ENCODE results near the gene TEX261. TPM values are rescaled to one million over a fixed set of nuclear protein-coding genes. Genes with fewer than 3 reads are reported as not detected.

TEX261 gene
- total and polyA plus RNA-seq, 8 donors: 45.8 to 72.3 (median 57.7) TPM

- DNase-seq (no peak), ATAC-seq (no peak)
- intact Hi-C loops (cut with DNase I): no loop called here
- Histone ChIP-seq H3K27ac (no peak overlapping the region), H3K4me3 (no peak overlapping the region), H3K36me3 (no peaks in the 10 kb centered on the region), H3K9me3 (no peaks in the 10 kb centered on the region), H3K4me1 (peaks cover 0 to 6% of the 10 kb centered on the region in 2 donors), H3K27me3 (peaks cover 4 to 67% of the 10 kb centered on the region in 2 donors)
- no peak for TF ChIP-seq CTCF (IDR thresholded peaks at IDR 0.05)
Measured at GRCh38 chr2:70959851-70960832, 34.5 kb downstream of the TEX261 start.

GRCh38 chr2:70959271-70959761, 35.4 kb downstream of the TEX261 start:
- ATAC-seq (no peak), DNase-seq (no peak)
- intact Hi-C loops (cut with DNase I): no loop called here
- peaks cover 4 to 67% of the 10 kb centered on the region in 2 donors for H3K27me3 ChIP-seq
- H3K4me3 ChIP-seq: no peak overlapping the region
- no peak overlapping the region for H3K27ac ChIP-seq
- H3K36me3 ChIP-seq: no peaks in the 10 kb centered on the region
- H3K4me1 ChIP-seq: no peaks in the 10 kb centered on the region
- no peaks in the 10 kb centered on the region for H3K9me3 ChIP-seq
- TF ChIP-seq CTCF (IDR thresholded peaks at IDR 0.05): no peak

- no peak overlapping the region for H3K27ac ChIP-seq
- ATAC-seq (no peak), DNase-seq (no peak)
- H3K4me1 ChIP-seq: no peaks in the 10 kb centered on the region
- no peaks in the 10 kb centered on the region for H3K36me3 ChIP-seq
- TF ChIP-seq CTCF (IDR thresholded peaks at IDR 0.05): no peak
- H3K4me3 ChIP-seq: no peak overlapping the region
- H3K27me3 ChIP-seq: peaks cover 4 to 67% of the 10 kb centered on the region in 2 donors
- H3K9me3 ChIP-seq: no peaks in the 10 kb centered on the region
- intact Hi-C loops (cut with DNase I): no loop called here
Measured at GRCh38 chr2:70958759-70959158, 35.9 kb downstream of the TEX261 start.

GRCh38 chr2:70957798-70958197, 36.9 kb downstream of the TEX261 start:
- Histone ChIP-seq H3K4me1 (no peaks in the 10 kb centered on the region), H3K27me3 (peaks cover 0 to 67% of the 10 kb centered on the region in 2 donors), H3K36me3 (no peaks in the 10 kb centered on the region), H3K9me3 (no peaks in the 10 kb centered on the region), H3K4me3 (no peak overlapping the region), H3K27ac (no peak overlapping the region)
- intact Hi-C loops (cut with DNase I): no loop called here
- ATAC-seq (peak; percentile 35), DNase-seq (no peak)
- TF ChIP-seq CTCF (IDR thresholded peaks at IDR 0.05): no peak

- no peak for ATAC-seq
- intact Hi-C loops (cut with DNase I): no loop called here
- no peaks in the 10 kb centered on the region for H3K36me3 ChIP-seq
- no peak for TF ChIP-seq CTCF (IDR thresholded peaks at IDR 0.05)
- H3K4me3 ChIP-seq: no peak overlapping the region
- H3K27me3 ChIP-seq: peaks cover 0 to 67% of the 10 kb centered on the region in 2 donors
- no peaks in the 10 kb centered on the region for H3K4me1 ChIP-seq
- no peak for DNase-seq
- H3K27ac ChIP-seq: no peak overlapping the region
- H3K9me3 ChIP-seq: no peaks in the 10 kb centered on the region
Measured at GRCh38 chr2:70956141-70956540, 38.5 kb downstream of the TEX261 start.
